Breast epithelium (tissue), 4 donors: Measurements from ENCODE around the gene PCSK7. TPM values are rescaled to one million over a fixed set of nuclear protein-coding genes. Genes with fewer than 3 reads are reported as not detected.

Experiments
- DNase-seq, 2 donors: peaks; one replicate each; pipeline ENCODE4 v3.0.0-alpha.2; 2019; ENCODE audit warnings: low spot score in 2 of 2
- H3K27ac ChIP-seq, 2 donors: fragments of 200-600 bp; sonication (generic) in 1 of 2; one replicate each; pipeline ENCODE4 v1.5.1; 2016 to 2019; ENCODE audit warnings: mild to moderate bottlenecking in 1 of 2
- H3K27me3 ChIP-seq, 2 donors: fragments of 200-600 bp; sonication (generic) in 1 of 2; one replicate each; pipeline versions ENCODE4 v1.5.1 to v1.6.0; 2017 to 2019; ENCODE audit warnings: control low read depth in 1 of 2, mild to moderate bottlenecking in 1 of 2
- H3K36me3 ChIP-seq: fragments of 200-600 bp; one replicate; pipeline ENCODE4 v1.5.1; 2019
- H3K4me1 ChIP-seq, 2 donors: fragments of 200-600 bp; sonication (generic); one replicate each; pipeline ENCODE4 v1.5.1; 2016 to 2019; ENCODE audit warnings: control low read depth in 1 of 2
- H3K4me3 ChIP-seq, 3 donors: fragments of 200-600 bp; sonication (generic); 1 replicate in 2 of 3; 2 replicates in 1 of 3; pipeline ENCODE4 v1.5.1; 2016 to 2019; ENCODE audit warnings: mild to moderate bottlenecking in 3 of 3, moderate library complexity in 2 of 3
- H3K9me3 ChIP-seq, 2 donors: fragments of 200-600 bp; sonication (generic) in 1 of 2; one replicate each; pipeline ENCODE4 v1.5.1; 2016 to 2019; ENCODE audit warnings: control low read depth in 1 of 2
- CTCF ChIP-seq, 3 donors: fragments of 450-650 bp; IDR thresholded peaks; one replicate each; pipeline ENCODE4 v1.5.1; 2016 to 2017; ENCODE audit warnings: antibody characterized with exemption in 3 of 3, mild to moderate bottlenecking in 3 of 3, moderate library complexity in 3 of 3
- POLR2A ChIP-seq: fragments of 450-650 bp; IDR thresholded peaks from one replicate; pipeline ENCODE4 v1.6.1; 2016; ENCODE audit warnings: antibody characterized with exemption, mild to moderate bottlenecking, moderate library complexity
- POLR2AphosphoS5 ChIP-seq, 3 donors: sonication (generic); formaldehyde crosslinking; IDR thresholded peaks; one replicate each; pipeline ENCODE4 v1.6.1; 2017; ENCODE audit warnings: antibody characterized with exemption in 3 of 3
- intact Hi-C: fragments of 100-400 bp; cut with DNase I; formaldehyde crosslinking; loops from one replicate; pipeline ENCODE4 v1.15.1; 2023; ENCODE audit warnings: low total_unique reads
- total RNA-seq, 3 donors: library from RNA; depleted of rRNA; stranded (reverse); fragments of >200 nt; gene quantifications; one replicate each; pipeline ENCODE4 v1.1.0, GENCODE V29; 2016

PCSK7 gene
- total RNA-seq, 3 donors from 2014 or later, result 43.2 to 51.5 (median 44.2) TPM

- peak overlapping the region in 1 of 3 donors; percentile 88 for H3K4me3 ChIP-seq
- TF ChIP-seq POLR2A (no peak), POLR2AphosphoS5 (IDR thresholded peaks at IDR 0.05) (no peak), CTCF (IDR thresholded peaks at IDR 0.05) (no peak)
- intact Hi-C loops, result no loop called here
- peaks cover 4% of the 10 kb centered on the region in 2 donors for H3K4me1 ChIP-seq
- DNase-seq, result peak in 1 of 2 donors; percentile 37
- no peaks in the 10 kb centered on the region for H3K9me3 ChIP-seq
- H3K36me3 ChIP-seq, result no peaks in the 10 kb centered on the region
- H3K27ac ChIP-seq, result peak overlapping the region in 1 of 2 donors; percentile 48
- no peaks in the 10 kb centered on the region for H3K27me3 ChIP-seq
Observed at GRCh38 chr11:117181586-117182550, 50.0 kb downstream of the PCSK7 start.

GRCh38 chr11:117180661-117181585 is 51.0 kb downstream of the PCSK7 start:
- peak; percentile 60 to 66 for DNase-seq
- H3K36me3 ChIP-seq, result no peaks in the 10 kb centered on the region
- peaks cover 4% of the 10 kb centered on the region in 2 donors for H3K4me1 ChIP-seq
- H3K9me3 ChIP-seq, result no peaks in the 10 kb centered on the region
- peak overlapping the region in 1 of 3 donors; percentile 88 for H3K4me3 ChIP-seq
- TF ChIP-seq POLR2AphosphoS5 (IDR thresholded peaks at IDR 0.05), result no peak
- no peak for TF ChIP-seq POLR2A
- TF ChIP-seq CTCF (IDR thresholded peaks at IDR 0.05), result peak; percentile 25 to 62 (median 52)
- no peaks in the 10 kb centered on the region for H3K27me3 ChIP-seq
- intact Hi-C loops, result no loop called here
- H3K27ac ChIP-seq, result peak overlapping the region in 1 of 2 donors; percentile 48

- peak overlapping the region; percentile 94 to 98 for H3K27ac ChIP-seq
- H3K36me3 ChIP-seq, result no peaks in the 10 kb centered on the region
- H3K4me3 ChIP-seq, result peak overlapping the region; percentile 80 to 97 (median 88)
- TF ChIP-seq POLR2AphosphoS5 (IDR thresholded peaks at IDR 0.05), result no peak
- TF ChIP-seq POLR2A, result no peak
- no peak for TF ChIP-seq CTCF (IDR thresholded peaks at IDR 0.05)
- intact Hi-C loops, result no loop called here
- H3K27me3 ChIP-seq, result no peaks in the 10 kb centered on the region
- peaks cover 4% of the 10 kb centered on the region in 2 donors for H3K4me1 ChIP-seq
- H3K9me3 ChIP-seq, result no peaks in the 10 kb centered on the region
- DNase-seq, result no peak
Observed at GRCh38 chr11:117180020-117180419, 51.9 kb downstream of the PCSK7 start.

- peaks cover 4% of the 10 kb centered on the region in 2 donors for H3K4me1 ChIP-seq
- intact Hi-C loops, result no loop called here
- H3K27ac ChIP-seq, result peak overlapping the region; percentile 94 to 98
- no peaks in the 10 kb centered on the region for H3K27me3 ChIP-seq
- TF ChIP-seq POLR2AphosphoS5 (IDR thresholded peaks at IDR 0.05), result peak in 1 of 3 donors; percentile 20
- no peak for TF ChIP-seq CTCF (IDR thresholded peaks at IDR 0.05)
- no peak for TF ChIP-seq POLR2A
- peak overlapping the region; percentile 80 to 97 (median 88) for H3K4me3 ChIP-seq
- DNase-seq, result no peak
- no peaks in the 10 kb centered on the region for H3K36me3 ChIP-seq
- no peaks in the 10 kb centered on the region for H3K9me3 ChIP-seq
Observed at GRCh38 chr11:117179048-117179999, 52.5 kb downstream of the PCSK7 start.
